Activated CD8-positive, alpha-beta memory T cell treated with anti-CD3 and anti-CD28 coated beads, Interleukin-2, amount 50 U/mL, for 48 hours (primary cell): Measurements from ENCODE around the gene C6orf132.

ENCODE experiments used
- DNase-seq: peaks from one replicate; pipeline ENCODE4 v3.0.0-alpha.2; 2020

The C6orf132 gene

GRCh38 chr6:42103216-42103615 lies 39.2 kb downstream of the C6orf132 start:
- DNase-seq = no peak

DNA sequence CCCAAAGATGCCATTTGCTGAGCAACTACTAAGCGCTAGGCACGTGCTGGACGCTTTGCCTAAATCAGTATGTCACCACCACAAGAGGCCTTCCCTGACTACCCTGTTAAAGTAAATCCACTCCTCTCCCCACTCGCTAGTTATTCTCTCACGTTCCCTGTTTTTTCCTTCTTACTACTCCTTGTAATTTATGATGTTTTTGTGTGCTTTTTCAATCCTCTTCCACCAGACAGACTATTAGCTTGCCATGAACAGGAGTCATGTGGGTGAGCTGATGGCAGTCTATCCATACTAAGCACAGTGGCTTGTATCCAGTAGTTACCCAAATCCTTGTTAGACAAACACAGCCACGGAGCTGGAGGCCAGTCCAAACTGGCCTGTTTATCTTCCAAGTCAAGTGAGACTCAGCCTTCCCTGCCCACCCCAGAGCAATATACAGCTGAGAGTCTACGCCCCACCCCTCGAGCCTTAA lies 41.2 kb downstream of the C6orf132 start:
- no peak for DNase-seq

- DNase-seq = peak; percentile 77
Observed at GRCh38 chr6:42100029-42100901, 42.2 kb downstream of the C6orf132 start.

GRCh38 chr6:42099340-42100028 lies 42.9 kb downstream of the C6orf132 start:
- peak; percentile 73 for DNase-seq

DNA sequence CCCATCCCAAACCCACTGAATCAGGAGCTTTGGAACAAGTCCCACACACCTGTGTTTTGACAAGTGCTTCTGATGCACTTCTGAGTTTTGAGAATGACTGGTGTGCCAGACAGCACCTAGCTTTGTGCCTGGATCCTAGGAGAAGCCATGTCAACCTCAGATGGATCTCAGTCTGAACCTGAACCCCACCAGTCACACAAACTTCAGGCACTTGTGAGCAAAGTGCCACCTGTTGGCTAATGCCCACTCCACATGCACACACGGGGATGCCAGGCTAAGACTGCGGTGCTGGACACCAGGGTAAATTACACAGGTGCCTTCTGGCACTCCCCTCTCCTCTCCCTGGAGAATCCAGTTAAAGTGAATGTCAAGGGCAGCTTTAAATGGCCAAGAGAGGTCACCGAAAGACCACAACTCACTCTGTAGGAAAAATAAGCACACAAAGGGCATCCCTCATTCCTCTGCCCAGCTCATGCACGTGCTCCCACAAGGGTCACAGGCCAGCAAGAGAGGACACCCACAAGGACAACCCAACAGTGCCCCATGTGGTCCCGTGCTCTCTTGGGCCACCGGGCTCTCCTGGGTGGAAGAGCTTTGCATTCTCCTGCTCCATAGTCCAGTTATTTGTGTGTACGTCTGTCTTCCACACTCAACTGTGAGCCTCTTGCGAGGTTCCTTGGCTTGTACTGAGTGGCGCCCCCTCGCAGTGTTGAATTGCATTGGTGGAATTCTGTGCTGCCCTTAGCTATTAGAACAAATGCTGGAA lies 46.5 kb downstream of the C6orf132 start:
- DNase-seq = no peak

- DNase-seq = no peak
Observed at GRCh38 chr6:42095094-42095493, 47.3 kb downstream of the C6orf132 start.

DNA sequence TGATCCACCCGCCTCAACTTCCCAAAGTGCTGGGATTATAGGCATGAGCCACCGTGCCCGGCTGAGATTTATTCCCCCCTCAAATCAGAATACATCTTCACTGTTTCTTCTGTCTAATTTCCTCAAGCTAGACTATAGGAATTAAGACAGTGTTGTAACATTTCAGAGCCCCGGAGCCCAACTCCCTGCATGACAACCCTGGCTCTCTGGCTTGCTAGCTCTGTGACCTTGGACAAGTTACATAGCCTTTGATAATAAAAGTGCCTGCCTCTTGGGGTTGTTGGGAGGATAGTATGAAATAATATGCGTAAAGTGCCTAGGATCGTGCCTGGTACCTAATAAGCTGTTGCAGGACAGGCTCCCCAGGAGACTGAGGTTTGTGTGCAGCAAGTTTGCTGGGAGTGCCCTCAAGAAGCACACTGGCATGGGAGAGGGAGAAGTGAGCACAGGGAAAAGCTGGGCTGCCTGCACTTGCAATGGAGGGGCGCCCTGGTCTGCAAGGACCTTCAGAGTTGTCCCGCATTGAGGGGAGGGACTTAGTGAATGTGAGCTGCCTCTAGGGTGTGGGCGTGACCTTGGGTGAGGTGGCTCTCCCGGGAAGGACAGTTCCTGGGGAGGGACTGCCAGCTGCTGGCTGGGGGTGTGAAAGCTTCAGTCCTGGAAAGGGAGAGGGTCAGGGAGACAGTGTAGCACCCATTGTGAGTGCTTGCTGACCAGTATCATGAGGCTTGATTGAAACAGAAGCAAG lies 48.7 kb downstream of the C6orf132 start:
- no peak for DNase-seq

GRCh38 chr6:42091718-42092023 lies 50.7 kb downstream of the C6orf132 start:
- DNase-seq = no peak

DNA sequence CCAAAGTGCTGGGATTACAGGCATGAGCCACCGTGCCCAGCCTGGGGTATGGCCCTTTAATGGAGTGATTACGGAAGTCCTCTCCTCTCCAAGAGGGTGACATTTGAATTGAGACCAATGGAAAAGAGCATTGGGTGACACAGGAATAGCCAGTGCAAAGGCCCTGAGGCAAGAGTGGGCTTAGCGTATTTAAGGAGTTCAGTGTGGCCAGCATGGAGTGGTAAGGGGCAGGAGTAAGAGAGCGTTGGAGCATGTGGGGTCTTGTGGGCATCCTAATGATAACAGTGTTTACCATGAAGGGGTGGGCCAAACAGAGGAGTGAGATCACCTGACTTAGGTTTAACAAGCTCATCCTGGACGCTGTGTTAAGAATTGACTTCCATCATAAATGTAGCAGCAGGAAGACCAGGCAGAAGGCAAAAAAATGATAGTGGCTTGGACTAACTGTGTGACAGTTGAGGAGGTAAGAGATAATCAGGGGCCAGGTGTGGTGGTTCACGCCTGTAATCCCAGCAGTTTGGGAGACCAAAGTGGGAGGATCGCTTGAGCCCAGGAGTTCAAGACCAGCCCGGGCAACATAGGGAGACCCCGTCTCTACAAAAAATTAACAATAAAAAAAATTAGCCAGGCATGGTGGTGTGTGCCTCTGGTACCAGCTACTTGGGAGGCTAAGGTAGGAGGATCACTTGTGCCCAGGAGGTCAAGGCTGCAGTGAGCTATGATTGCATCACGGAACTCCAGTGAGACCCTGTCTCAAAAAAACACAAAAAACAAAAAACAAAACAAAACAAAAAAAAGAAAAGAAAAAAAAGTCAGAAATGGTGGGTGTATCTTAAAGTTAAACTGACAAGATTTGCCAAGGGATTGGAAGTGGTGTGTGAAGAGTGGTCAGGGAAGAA lies 51.4 kb downstream of the C6orf132 start:
- DNase-seq = no peak

DNA sequence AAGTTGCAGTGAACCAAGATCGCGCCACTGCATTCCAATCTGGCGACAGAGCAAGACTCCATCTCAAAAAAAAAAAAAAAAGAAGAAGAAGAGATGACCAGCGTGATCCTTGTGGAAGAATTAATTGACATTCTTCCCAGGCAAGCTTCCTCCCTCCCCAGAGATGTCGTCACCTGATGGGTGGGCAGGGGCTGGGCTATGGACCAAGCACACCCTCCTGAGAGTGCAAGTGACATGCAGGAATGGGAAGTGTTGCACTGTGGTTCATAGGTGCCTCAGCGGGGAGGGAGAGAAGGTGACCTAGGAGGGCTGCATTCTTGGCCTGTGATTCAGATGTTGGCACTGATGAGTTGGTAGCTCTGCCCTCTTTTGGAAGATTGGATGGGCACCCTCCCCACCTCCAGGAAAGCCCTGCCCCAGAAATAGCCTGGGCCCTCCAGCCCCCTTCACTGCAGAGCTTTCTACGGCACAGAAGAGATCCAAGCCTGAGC lies 54.3 kb downstream of the C6orf132 start:
- no peak for DNase-seq

- no peak for DNase-seq
Observed at GRCh38 chr6:42086046-42087035, 56.1 kb downstream of the C6orf132 start.

DNA sequence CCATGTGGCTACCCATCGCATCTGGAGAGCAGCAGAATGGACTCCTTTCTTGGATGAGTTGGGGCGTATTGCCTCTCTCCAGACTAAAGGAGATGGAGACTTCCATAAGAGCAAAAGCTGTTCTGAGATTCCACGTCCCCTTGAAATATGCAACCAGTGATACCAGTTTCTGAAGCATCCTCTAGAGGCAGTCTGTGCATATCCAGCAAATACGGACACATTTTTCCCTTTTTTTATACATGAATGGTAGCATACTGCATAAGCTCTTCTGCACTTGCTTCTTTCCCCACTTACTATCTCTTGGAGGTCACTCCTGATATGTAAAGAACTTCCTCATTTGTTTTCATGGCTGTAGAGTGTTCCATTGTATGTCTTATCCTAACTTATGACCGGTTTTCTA lies 57.5 kb downstream of the C6orf132 start:
- no peak for DNase-seq

DNA sequence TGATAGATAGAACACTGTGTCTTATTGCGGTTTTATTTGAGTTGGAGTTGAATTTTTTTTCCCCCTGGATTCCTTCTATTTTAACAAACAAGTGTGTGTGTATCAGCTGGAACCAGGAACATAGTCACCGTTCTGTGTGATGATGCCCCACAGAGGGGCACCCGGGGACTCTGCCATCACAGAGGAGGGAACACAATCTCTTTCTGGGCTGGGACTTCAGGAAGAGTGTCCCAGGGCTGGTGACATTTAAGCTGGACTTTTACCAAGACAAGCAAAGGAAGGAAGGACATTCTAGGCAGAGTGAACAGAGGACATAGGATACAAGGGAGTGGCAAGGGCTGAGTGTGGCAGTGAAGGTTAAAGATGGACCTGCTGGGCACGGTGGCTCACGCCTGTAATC lies 58.9 kb downstream of the C6orf132 start:
- DNase-seq = no peak

DNA sequence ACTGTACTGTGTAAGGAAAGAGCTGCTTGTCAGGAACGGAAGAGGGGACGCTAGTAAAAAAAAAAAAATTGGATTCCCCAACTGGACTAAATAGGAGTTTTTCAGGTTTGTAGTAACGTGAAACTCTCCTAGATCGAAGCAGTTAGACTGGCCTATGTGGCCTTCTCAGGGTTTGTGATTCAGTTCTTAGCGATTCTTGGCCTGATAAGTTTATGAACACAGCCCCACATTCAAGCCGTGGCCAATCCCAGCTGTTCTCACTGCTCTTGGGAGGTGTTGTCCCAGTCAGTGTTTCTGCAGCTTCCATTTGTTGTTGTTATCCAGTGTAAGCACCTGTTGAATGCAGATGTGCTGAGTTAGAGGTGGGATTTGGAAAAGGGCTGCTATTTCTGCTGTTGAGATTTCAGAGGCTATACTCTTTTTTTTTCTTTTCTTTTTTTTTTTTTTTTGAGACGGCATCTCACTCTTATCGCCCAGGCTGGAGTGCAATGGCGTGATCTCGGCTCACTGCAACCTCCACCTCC lies 62.4 kb downstream of the C6orf132 start:
- no peak for DNase-seq

DNA sequence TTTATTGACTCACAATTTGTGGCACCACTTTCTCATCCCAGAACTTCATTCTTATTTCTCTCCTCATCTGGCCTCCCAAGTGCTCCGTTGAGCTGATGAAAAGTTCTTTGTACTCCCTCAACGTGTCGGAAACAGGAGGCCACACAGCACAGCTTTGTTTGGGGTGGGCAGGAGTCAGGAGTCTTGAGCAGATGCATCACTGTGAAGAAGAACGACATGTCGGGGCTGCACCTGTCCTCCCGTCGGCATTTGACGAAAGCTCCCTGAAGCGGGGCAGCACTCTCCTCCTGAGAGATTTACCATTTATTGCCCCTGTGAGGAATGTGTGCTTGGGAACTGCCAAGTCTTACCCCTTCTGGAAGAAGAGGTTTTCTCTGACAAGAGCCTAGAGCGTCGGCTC lies 64.0 kb downstream of the C6orf132 start:
- DNase-seq = no peak

DNA sequence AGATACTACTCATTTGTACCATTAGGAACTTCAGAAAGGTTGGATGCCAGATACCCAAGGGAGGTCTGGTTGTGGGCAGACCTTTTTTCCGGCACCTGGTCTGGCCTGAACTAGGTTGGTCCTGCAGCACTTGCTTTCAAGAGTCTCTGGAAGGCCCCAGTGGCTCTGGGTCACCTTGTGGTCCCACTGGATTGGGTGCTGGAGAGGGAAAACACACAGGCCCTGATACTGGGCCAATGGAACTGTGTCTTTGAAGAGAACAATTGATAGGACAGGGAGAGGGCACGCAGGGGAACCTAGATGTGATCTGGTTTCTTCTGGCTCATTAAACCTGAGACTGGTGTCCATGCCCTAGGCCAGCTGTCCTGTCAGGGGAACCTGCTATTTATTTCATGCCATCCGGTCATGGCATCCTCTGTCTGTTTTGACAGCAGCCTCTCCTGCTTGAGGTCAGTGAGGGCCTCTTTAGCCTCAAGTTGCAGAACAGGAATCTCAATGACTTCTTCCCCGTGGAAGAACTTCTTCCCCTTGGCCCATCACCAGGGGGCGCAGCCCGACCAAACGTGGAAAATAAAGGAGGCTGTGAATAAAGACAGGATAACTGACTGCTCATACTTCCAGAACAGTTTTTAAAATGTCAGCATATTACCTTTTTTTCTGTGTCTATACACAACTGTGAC lies 67.1 kb downstream of the C6orf132 start:
- DNase-seq = peak; percentile 85

GRCh38 chr6:42073287-42073686 lies 69.1 kb downstream of the C6orf132 start:
- no peak for DNase-seq

- no peak for DNase-seq
Observed at GRCh38 chr6:42071881-42072583, 70.4 kb downstream of the C6orf132 start.
